Measurements from ENCODE around the gene MYO18B.

DNA sequence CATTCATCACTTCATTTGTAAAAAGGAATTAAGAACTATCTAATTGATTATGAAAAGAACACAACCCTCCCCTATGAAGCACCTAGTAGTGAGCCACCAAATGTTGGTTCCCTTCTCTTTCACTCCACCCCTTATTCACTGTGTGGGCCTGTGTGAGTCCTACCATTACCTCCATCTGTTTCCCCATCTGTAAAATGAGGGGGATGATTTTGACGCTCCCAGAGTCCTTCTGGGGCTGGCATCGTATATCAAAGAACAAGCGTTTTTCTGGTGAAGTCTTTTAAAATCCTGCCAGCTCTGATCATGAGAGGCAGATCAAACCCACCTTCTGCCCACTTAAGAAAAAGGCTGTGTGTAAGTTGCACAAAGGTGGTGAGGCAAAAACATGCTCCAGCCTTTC is 330.6 kb downstream of the MYO18B start:
- TF ChIP-seq CTCF (conservative IDR thresholded peaks at IDR 0.05; ENCODE audit: low read depth, low read length) (no peak), POLR2A (IDR thresholded peaks at IDR 0.05; ENCODE audit: low read depth, low read length) (no peak), SMC3 (IDR thresholded peaks at IDR 0.05; ENCODE audit: low read depth, low read length) (no peak), MAZ (IDR thresholded peaks at IDR 0.05; ENCODE audit: borderline replicate concordance, low read depth, low read length) (no peak), MAFK (IDR thresholded peaks at IDR 0.05; ENCODE audit: low read depth, low read length) (no peak), RAD21 (IDR thresholded peaks at IDR 0.05; ENCODE audit: low read length) (no peak), RCOR1 (IDR thresholded peaks at IDR 0.05; ENCODE audit: insufficient replicate concordance, low read length) (no peak), CEBPB (IDR thresholded peaks at IDR 0.05; ENCODE audit: low read depth, low read length) (no peak), BHLHE40 (IDR thresholded peaks at IDR 0.05; ENCODE audit: low read depth, low read length) (no peak)
- TF ChIP-seq, protein P1, sequence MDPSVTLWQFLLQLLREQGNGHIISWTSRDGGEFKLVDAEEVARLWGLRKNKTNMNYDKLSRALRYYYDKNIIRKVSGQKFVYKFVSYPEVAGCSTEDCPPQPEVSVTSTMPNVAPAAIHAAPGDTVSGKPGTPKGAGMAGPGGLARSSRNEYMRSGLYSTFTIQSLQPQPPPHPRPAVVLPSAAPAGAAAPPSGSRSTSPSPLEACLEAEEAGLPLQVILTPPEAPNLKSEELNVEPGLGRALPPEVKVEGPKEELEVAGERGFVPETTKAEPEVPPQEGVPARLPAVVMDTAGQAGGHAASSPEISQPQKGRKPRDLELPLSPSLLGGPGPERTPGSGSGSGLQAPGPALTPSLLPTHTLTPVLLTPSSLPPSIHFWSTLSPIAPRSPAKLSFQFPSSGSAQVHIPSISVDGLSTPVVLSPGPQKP (IDR thresholded peaks at IDR 0.05; ENCODE audit: borderline replicate concordance, low read depth, low read length), result no peak
